ENCODE data around the gene AFG3L2.
A peak's percentile ranks its signal among the peaks of the same experiment; 100 is the strongest.
"Not testable (repeated sequence)": the region's sequence is repeated elsewhere in the genome, so short reads cannot be mapped to it uniquely, and the experiment has no call there.

The AFG3L2 gene

GRCh38 chr18:12376754-12377555 is at the start of gene AFG3L2:
AFG3L2 (minus strand) TSS chr18:12377227; CDS start chr18:12377082, 145 bp downstream.
- peak; percentile 99 for DNase-seq (ENCODE audit: low spot score)

DNA sequence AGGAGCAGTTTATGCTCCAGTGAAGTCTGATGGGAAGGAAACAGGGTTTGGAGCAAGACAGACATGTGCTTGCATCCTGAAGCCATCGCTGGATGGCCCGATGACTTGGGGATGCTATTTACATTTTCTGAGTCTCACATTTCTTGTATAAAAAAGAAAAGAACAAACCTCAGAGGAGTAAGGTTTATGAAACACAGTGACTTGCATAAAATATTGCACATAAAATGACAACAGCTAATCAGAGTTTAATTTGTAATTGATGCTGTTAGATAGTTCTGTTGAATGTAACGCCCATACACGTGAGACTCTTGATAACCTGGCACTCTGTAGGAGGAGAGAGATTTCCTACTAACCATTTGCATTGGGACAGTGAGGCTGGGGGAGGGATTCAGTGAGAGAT is 47.2 kb upstream of the AFG3L2 start:
- DNase-seq (ENCODE audit: low spot score): no peak

- DNase-seq (ENCODE audit: low spot score): no peak
Observed at GRCh38 chr18:12423820-12424219, 46.8 kb upstream of the AFG3L2 start.

GRCh38 chr18:12423393-12423792 is 46.4 kb upstream of the AFG3L2 start:
- no peak for DNase-seq (ENCODE audit: low spot score)

GRCh38 chr18:12422936-12423335 is 45.9 kb upstream of the AFG3L2 start:
- peak; percentile 38 for DNase-seq (ENCODE audit: low spot score)

DNA sequence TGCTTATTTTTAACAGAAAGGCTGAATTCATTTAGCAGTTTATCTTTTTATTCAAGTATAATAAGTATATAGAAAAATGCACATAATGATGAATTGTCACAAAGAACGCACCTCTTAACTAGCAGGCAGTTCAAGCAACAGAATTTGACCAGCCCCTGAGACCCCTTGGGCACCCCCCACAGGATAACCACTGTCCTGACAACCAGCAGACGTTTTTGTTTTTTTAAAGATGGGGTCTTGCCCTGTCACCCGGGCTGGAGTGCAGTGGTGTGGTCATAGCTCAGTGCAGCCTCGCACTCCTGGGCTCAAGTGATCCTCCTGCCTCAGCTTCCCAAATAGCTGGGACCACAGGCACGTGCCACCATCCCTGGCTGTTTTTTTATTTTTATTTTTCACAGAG is 44.7 kb upstream of the AFG3L2 start:
- no peak for DNase-seq (ENCODE audit: low spot score)

DNA sequence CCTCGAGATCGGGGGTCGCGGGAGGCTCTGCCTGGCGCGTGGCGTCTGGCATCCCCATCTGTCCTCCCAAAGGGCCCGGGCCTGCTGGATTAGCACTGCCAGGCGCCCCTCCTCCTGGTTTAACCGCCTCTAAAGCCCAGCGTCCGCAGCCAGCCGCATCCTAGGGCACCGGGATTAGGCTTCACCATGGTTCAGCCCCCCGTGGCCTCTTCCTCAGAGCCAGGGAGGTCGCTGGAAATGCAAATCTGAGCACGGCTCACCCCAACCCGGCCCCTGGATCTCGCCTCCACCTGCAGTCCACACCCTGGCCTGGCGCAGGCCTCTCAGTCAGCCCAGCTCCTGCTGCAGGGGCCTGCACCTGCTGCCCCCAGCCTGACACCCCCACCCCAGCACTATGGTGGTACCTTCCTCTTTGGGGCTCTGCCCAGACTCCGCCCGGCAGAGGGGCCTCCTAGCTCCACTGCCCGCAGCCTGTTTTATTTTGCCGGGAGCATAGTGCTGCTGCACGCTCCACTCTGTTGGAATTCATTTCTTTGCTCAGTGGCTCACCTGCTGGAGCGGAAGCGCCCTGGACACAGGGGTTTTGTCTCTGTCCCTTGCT is 43.9 kb upstream of the AFG3L2 start:
- DNase-seq (ENCODE audit: low spot score): no peak

DNA sequence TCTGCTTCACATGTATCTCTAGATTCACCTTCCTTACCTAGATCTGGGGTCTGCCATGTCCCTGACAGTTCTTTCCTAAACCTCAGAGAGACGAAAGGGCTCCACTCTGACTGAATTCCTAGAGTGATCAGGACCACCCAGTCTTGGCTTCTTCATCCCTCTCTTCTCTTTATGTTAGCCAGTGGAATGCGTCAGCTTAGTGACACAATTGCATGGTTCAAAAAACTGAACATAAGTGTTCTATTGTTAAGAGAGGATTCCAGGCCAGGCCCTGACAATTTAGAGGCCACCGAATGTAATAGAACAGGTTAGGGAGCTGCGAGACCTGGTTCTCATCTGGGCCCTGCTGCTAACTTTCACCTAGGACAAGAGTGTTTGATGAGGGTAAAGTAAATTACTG is 40.7 kb upstream of the AFG3L2 start:
- no peak for DNase-seq (ENCODE audit: low spot score)

DNA sequence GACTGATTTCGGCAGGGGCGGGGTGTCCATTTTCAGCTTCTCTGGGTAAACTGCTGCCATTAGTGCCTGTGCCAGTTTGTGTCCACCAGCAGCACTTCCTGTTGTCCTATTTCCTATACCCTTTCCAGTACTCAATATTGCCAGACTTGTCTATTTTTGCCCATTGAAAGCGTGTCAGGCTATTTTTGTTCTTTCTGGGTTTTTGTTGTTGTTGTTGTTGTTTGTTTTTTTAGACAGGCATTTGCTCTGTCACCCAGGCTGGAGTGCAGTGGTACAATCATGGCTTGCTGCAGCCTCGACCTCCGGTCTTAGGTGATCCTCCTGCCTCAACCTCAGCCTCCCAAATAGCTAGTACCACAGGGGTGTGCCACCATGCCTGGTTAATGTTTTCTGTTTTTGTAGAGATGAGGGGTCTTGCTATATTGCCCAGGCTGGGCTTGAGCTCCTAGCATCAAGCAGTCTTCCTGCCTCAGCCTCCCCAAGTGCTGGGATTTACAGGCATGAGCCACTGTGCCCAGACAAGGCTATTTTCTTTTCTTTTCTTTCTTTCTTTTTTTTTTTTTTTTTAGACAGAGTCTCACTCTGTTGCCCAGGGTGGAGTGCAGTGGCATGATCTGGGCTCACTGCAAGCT is 39.2 kb upstream of the AFG3L2 start:
- no peak for DNase-seq (ENCODE audit: low spot score)

DNA sequence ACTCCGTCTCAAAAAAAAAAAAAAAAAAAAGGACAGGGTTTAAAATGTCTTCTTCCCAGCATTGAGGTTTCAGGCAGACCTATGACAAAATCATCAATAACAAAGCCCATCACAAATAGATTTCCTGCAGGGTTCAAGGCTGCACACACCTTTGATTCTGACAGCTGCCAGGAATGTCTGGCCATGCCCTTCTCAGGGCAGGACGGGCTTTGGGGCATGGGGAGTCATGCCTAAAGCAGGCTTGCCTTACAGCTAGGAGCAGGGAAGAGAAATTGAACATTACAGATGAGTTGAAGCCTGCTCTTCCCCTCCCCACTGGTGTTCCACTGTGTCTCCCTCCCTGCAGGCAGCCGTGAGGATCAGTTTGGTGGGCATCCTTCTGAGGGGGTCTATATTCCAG is 34.4 kb upstream of the AFG3L2 start:
- DNase-seq (ENCODE audit: low spot score): no peak

GRCh38 chr18:12410747-12411146 is 33.7 kb upstream of the AFG3L2 start:
- DNase-seq (ENCODE audit: low spot score): not testable (repeated sequence)

DNA sequence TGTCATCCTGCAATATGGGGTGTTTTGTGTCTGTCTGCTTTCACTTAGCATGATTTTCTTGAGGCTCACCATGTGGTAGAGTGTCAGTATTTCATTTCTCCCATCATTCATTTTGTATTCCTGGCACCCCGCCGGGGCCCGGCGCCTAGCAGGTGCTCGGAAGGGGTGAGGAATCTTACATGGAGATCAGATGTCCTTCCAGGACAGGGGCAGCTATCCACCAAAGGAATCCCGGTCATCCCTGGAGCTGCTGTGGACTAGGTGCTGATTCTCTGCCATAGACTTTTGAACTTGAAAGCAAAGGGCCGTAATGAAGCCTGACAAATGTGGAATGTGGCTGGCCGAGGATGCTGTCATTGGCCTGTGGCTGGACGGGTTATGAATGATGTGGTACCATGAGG is 33.1 kb upstream of the AFG3L2 start:
- no peak for DNase-seq (ENCODE audit: low spot score)

DNA sequence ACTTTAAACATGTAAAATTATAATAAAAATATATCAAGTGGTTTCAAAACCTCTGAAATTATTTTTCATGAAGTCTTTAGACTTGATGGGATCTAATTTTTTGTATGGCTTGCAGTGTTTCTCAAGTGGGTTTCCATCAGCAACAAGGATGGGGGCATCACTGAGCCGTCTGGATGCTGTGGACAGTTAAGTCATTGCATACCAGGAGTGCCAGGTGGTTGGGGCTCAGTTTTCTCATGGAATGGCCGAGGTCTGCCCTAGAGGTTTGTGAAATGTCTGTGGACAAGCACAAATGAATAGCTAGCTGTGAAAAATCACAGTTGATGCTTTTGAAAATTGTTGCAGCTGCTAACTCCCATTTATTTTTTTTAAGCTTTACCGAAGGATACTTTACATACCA is 32.4 kb upstream of the AFG3L2 start:
- no peak for DNase-seq (ENCODE audit: low spot score)

GRCh38 chr18:12408247-12408869 is 31.3 kb upstream of the AFG3L2 start:
- no peak for DNase-seq (ENCODE audit: low spot score)

DNA sequence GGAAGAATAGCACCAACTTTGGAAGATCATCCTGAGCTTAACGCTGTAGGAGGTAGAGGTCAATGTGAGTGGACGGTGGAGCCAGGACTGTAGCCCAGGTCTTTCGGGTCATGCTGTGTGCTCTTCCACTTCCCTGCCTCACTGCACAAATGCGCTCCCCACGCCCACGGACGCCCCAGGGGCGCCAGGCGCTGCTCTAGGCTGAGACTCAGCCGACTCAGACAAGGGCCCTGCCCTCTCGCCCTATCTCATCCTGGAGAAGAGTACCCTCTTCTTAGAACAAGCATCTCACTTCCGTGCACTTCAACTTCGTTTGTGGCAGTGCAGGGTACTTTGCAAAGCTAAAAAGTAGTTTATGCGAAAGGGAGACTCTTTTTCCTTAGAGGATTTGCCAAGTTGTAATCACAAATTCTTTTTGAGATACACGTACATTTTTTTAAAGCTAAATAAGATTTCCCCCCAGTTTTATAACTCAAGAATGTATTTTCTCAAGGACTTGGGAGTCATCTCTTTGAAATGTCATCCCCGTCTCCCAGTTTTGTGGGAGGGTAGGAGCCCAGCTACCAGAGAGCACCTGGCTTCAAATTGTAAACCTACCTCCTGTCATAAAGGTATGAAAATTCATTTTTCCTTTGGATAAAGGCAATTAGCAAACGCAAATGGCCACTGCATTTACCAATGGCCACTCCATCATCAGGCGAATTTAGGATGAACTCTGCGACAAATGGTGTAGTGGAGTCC is 29.5 kb upstream of the AFG3L2 start:
- no peak for DNase-seq (ENCODE audit: low spot score)

DNA sequence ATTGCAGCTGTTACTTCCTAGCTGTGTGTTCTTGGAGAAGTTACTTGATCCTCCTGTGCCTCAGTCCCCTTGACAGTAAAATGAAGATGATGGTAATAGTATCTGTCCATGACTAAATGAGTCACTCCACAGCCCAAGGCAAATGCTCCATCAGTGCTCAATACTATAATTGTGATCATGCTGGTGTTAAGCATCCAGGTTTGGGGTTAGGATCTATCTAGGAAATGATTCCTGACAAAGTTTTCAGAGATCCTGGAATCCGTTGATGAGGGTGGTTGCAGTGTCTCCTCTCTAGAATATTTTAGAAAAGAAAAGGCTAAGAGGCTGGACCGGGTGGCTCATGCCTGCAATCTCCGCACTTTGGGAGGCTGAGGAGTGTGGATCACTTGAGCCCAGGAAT is 28.0 kb upstream of the AFG3L2 start:
- no peak for DNase-seq (ENCODE audit: low spot score)

- peak; percentile 52 for DNase-seq (ENCODE audit: low spot score)
Observed at GRCh38 chr18:12403601-12404506, 26.8 kb upstream of the AFG3L2 start.

GRCh38 chr18:12401881-12402280 is 24.9 kb upstream of the AFG3L2 start:
- no peak for DNase-seq (ENCODE audit: low spot score)

DNA sequence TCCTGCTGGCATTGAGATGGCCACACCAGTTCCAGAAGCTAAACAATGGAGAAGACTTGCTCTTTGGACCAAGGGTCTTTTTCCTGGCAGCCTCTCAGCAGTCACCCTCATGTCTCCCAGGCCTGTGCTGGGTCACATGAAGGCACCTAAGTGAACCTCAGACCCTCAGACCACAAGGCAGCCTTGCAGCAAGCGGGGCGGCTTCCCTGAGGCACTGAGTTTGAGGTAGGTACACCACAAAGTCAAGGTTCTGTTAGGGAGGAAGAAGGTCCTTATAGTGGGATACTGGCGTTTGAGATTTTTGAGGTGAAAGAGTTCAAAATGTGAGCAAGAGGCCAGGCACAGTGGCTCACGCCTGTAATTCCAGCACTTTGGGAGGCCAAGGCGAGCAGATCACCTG is 22.2 kb upstream of the AFG3L2 start:
- DNase-seq (ENCODE audit: low spot score): no peak

GRCh38 chr18:12398625-12399024 is 21.6 kb upstream of the AFG3L2 start:
- DNase-seq (ENCODE audit: low spot score): no peak

- DNase-seq (ENCODE audit: low spot score): no peak
Observed at GRCh38 chr18:12397793-12398192, 20.8 kb upstream of the AFG3L2 start.

Data from hematopoietic multipotent progenitor cell treated with erythropoietin and hydrocortisone succinate and interleukin-3 and kit ligand, for 15 days (in vitro differentiated cells).